GM23248 (cell line): ENCODE data around the gene ELF2. TPM values are rescaled to one million over a fixed set of nuclear protein-coding genes. Genes with fewer than 3 reads are reported as not detected.
"Not testable (repeated sequence)": the region's sequence is repeated elsewhere in the genome, so short reads cannot be mapped to it uniquely, and the experiment has no call there.

Experiments used
- DNase-seq: peaks from one replicate; pipeline ENCODE4 v3.0.0-alpha.2; 2015
- H2AFZ ChIP-seq: fragments of 200-600 bp; sonication (generic); 2 replicates; pipeline ENCODE4 v1.6.1; 2016; ENCODE audit warnings: antibody characterized with exemption
- H3F3A ChIP-seq: fragments of 200-600 bp; sonication (generic); 2 replicates; pipeline ENCODE4 v1.6.1; 2016; ENCODE audit warnings: mild to moderate bottlenecking, antibody characterized with exemption, mixed run types; ENCODE audit not compliant: insufficient read depth
- H3K27ac ChIP-seq: fragments of 200-600 bp; sonication (generic); 2 replicates; pipeline ENCODE4 v1.5.1; 2016; ENCODE audit warnings: mild to moderate bottlenecking
- H3K27me3 ChIP-seq: fragments of 200-600 bp; sonication (generic); replicated peaks from 2 replicates; pipeline ENCODE4 v1.6.1; 2016; ENCODE audit warnings: mild to moderate bottlenecking; ENCODE audit not compliant: insufficient read depth
- H3K36me3 ChIP-seq: fragments of 200-600 bp; sonication (generic); 2 replicates; pipeline ENCODE4 v1.6.1; 2016; ENCODE audit warnings: low read depth, mild to moderate bottlenecking
- H3K4me1 ChIP-seq: fragments of 200-600 bp; sonication (generic); 2 replicates; pipeline ENCODE4 v1.6.1; 2016; ENCODE audit warnings: mild to moderate bottlenecking; ENCODE audit not compliant: insufficient read depth
- H3K4me2 ChIP-seq: fragments of 200-600 bp; sonication (generic); one replicate; pipeline ENCODE4 v1.6.1; 2016; ENCODE audit warnings: mild to moderate bottlenecking; ENCODE audit not compliant: unreplicated experiment
- H3K4me3 ChIP-seq: fragments of 200-600 bp; sonication (generic); 2 replicates; pipeline ENCODE4 v1.5.1; 2016; ENCODE audit warnings: mild to moderate bottlenecking
- H3K79me2 ChIP-seq: fragments of 200-600 bp; sonication (generic); 2 replicates; pipeline ENCODE4 v1.6.1; 2016; ENCODE audit warnings: mild to moderate bottlenecking; ENCODE audit not compliant: insufficient read depth
- H3K9ac ChIP-seq: fragments of 200-600 bp; sonication (generic); 2 replicates; pipeline ENCODE4 v1.6.1; 2016; ENCODE audit warnings: mild to moderate bottlenecking
- H3K9me2 ChIP-seq: fragments of 200-600 bp; sonication (generic); 2 replicates; pipeline ENCODE4 v1.6.1; 2016; ENCODE audit warnings: mixed run types, mild to moderate bottlenecking, moderate library complexity; ENCODE audit not compliant: insufficient read depth
- H3K9me3 ChIP-seq: fragments of 200-600 bp; sonication (generic); one replicate; pipeline ENCODE4 v1.6.1; 2017; ENCODE audit warnings: low read depth
- H4K20me1 ChIP-seq: fragments of 200-600 bp; sonication (generic); 2 replicates; pipeline ENCODE4 v1.6.0; 2016; ENCODE audit not compliant: insufficient read depth
- EZH2 ChIP-seq: fragments of 200-600 bp; sonication (generic); IDR thresholded peaks from 2 replicates; pipeline ENCODE4 v1.6.1; 2018; ENCODE audit warnings: antibody characterized with exemption, mild to moderate bottlenecking; ENCODE audit not compliant: insufficient read depth, poor library complexity, severe bottlenecking
- EZH2phosphoT487 ChIP-seq: fragments of 200-600 bp; sonication (generic); IDR thresholded peaks from 2 replicates; pipeline ENCODE4 v1.6.1; 2018; ENCODE audit warnings: antibody characterized with exemption, moderate library complexity, mild to moderate bottlenecking, low read depth; ENCODE audit not compliant: insufficient read depth
- WGBS, 2 experiments: methylation state at CpG; one replicate each; pipeline ENCODE4 v1.1.6; 2015 to 2017; ENCODE audit warnings: low lambda C conversion rate in 2 of 2, low coverage in 1 of 2; ENCODE audit errors: missing lambda C conversion rate in 2 of 2; 5-methylcytosine and 5-hydroxymethylcytosine counted together
- in situ Hi-C: fragments of 300-500 bp; cut with MboI; formaldehyde crosslinking; loops from 2 replicates; pipeline ENCODE4 v1.15.0; 2020
- polyA plus RNA-seq: library from polyadenylated mRNA; unstranded; fragments of >200 nt; fragmentation: Nextera tagmentation; extraction: Ambion mirVana; gene quantifications from 2 replicates; pipeline ENCODE4 v1.2.1, GENCODE V29; 2016
- total RNA-seq: library from RNA; depleted of rRNA; stranded (reverse); fragments of >200 nt; shearing (Covaris generic); gene quantifications from 2 replicates; pipeline ENCODE4 v1.2.3, GENCODE V29; 2014

ELF2 gene
- total and polyA plus RNA-seq, 2 experiments from 2014 or later: 18.8 to 34.5 TPM

DNA sequence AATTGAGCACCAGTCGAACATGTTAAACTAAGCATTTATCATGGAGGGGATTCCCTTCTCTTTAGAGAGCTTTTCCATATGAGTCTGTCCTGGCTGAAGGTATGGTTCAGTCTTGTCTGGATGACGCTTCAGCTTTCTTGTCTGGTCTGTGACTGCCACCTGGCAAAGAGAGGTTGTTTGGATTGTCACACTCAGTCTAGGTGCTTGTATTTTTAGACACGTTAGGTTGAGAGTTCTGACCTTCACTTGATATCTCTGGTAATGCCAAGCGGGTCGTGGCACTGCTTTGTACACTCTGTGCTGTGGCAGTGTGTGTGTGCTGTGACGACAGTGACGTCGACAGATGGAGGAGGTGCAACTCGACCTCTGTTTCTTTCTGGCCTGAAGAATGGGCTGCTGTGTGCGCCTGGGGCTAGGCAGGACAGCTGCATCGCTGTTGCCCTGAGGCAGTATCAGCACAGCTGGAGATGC is 148.8 kb downstream of the ELF2 start:
- no peak for TF ChIP-seq EZH2
- no peak for TF ChIP-seq EZH2phosphoT487
- H3K9me3 ChIP-seq: no peaks in the 10 kb centered on the region
- H2AFZ ChIP-seq: no peak overlapping the region
- peaks cover 98% of the 10 kb centered on the region for H3K79me2 ChIP-seq
- H3F3A ChIP-seq: 0 out of 2 replicates have a peak, but pooled peaks cover 7% of the 10 kb centered on the region
- no peak overlapping the region for H3K4me3 ChIP-seq
- H3K27ac ChIP-seq: no peak overlapping the region
- H4K20me1 ChIP-seq: peaks cover 4% of the 10 kb centered on the region; the same call in 1 of the 2 replicates
- H3K9ac ChIP-seq: no peak overlapping the region
- peaks cover 7% of the 10 kb centered on the region; the same call in 1 of the 2 replicates for H3K4me1 ChIP-seq
- WGBS, 2 experiments: 69% methylated on average over 11 of the region's 11 CpGs
- no peak overlapping the region for H3K4me2 ChIP-seq
- DNase-seq: no peak
- H3K36me3 ChIP-seq: no peaks in the 10 kb centered on the region
- H3K27me3 ChIP-seq: no peaks in the 10 kb centered on the region
- in situ Hi-C loops: no loop called here
- H3K9me2 ChIP-seq: no peaks in the 10 kb centered on the region

DNA sequence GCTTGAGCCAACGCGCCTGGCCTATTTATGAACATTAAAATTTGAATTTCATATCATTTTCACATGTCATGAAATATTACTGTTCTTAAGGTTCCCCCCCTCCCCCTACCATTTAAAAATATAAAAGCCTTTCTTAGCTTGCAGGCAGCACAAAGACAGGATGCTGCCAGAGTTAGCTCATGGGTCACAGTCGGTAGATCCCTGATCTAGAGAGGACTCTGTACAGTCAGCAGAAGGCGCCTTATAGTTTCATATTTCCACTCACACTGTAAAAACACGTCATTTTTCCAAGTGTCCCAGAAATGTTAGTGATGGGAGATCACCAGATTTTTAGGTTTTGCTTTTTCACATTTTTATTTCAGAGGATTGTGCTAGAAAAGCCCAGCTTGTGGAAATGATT is 149.2 kb downstream of the ELF2 start:
- Histone ChIP-seq H3K27me3 (no peaks in the 10 kb centered on the region), H4K20me1 (peaks cover 4% of the 10 kb centered on the region; the same call in 1 of the 2 replicates), H3F3A (0 out of 2 replicates have a peak, but pooled peaks cover 7% of the 10 kb centered on the region), H3K27ac (no peak overlapping the region), H3K79me2 (peaks cover 98% of the 10 kb centered on the region), H2AFZ (no peak overlapping the region), H3K9ac (no peak overlapping the region), H3K4me1 (peaks cover 7% of the 10 kb centered on the region; the same call in 1 of the 2 replicates), H3K9me2 (no peaks in the 10 kb centered on the region), H3K4me2 (no peak overlapping the region), H3K4me3 (no peak overlapping the region), H3K9me3 (no peaks in the 10 kb centered on the region), H3K36me3 (no peaks in the 10 kb centered on the region)
- WGBS, 2 experiments: 87 to 90% methylated on average over 5 of the region's 5 CpGs
- no peak for DNase-seq
- no peak for TF ChIP-seq EZH2phosphoT487
- TF ChIP-seq EZH2: no peak
- in situ Hi-C loops: no loop called here

GRCh38 chr4:139025841-139026240 is 151.2 kb downstream of the ELF2 start:
- TF ChIP-seq EZH2phosphoT487: no peak
- TF ChIP-seq EZH2: no peak
- H3K9me3 ChIP-seq: no peaks in the 10 kb centered on the region
- no peak overlapping the region for H3K4me3 ChIP-seq
- WGBS, 2 experiments: 89 to 95% methylated on average over 1 of the region's 1 CpG
- no peaks in the 10 kb centered on the region for H3K36me3 ChIP-seq
- in situ Hi-C loops: no loop called here
- no peak overlapping the region for H3K9ac ChIP-seq
- H4K20me1 ChIP-seq: no peaks in the 10 kb centered on the region; the same call in 1 of the 2 replicates
- no peak overlapping the region for H2AFZ ChIP-seq
- no peaks in the 10 kb centered on the region for H3K27me3 ChIP-seq
- H3F3A ChIP-seq: 0 out of 2 replicates have a peak, but pooled peaks cover 7% of the 10 kb centered on the region
- no peak overlapping the region for H3K4me2 ChIP-seq
- peaks cover 98% of the 10 kb centered on the region for H3K79me2 ChIP-seq
- DNase-seq: peak; percentile 11
- H3K27ac ChIP-seq: no peak overlapping the region
- no peaks in the 10 kb centered on the region for H3K9me2 ChIP-seq
- no peaks in the 10 kb centered on the region; the same call in 1 of the 2 replicates for H3K4me1 ChIP-seq

- no peak for DNase-seq
- Histone ChIP-seq H3K4me3 (no peak overlapping the region), H3F3A (peaks cover 6% of the 10 kb centered on the region; the same call in 1 of the 2 replicates), H3K9ac (no peak overlapping the region), H3K27me3 (no peaks in the 10 kb centered on the region), H3K79me2 (peaks cover 98% of the 10 kb centered on the region), H3K9me2 (no peaks in the 10 kb centered on the region), H3K27ac (no peak overlapping the region), H3K4me2 (no peak overlapping the region), H3K36me3 (no peaks in the 10 kb centered on the region), H4K20me1 (peaks cover 3% of the 10 kb centered on the region; the same call in 1 of the 2 replicates), H2AFZ (no peak overlapping the region), H3K9me3 (no peaks in the 10 kb centered on the region), H3K4me1 (peaks cover 7% of the 10 kb centered on the region)
- in situ Hi-C loops: no loop called here
- WGBS, 2 experiments: 90 to 92% methylated on average over 9 of the region's 9 CpGs
- TF ChIP-seq EZH2 (no peak), EZH2phosphoT487 (no peak)
Measured at GRCh38 chr4:139024686-139025085, 152.3 kb downstream of the ELF2 start.

DNA sequence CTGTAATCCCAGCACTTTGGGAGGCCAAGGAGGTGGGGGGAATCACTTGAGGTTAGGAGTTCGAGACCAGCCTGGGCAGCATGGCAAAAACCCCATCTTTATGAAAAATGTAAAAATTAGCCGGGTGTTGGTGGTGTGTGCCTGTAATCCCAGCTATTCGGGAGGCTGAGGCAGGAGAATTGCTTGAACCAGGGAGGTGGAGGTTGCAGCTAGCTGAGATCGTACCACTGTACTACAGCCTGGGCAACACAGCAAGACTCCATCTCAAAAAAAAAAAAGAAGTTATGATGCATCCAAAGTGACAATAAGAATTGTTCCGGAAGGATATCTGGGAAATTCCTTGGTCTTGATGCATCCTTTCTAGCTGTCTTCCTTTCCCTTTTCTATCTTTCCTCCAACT is 154.2 kb downstream of the ELF2 start:
- Histone ChIP-seq H3K9ac (no peak overlapping the region), H3K9me3 (no peaks in the 10 kb centered on the region), H3K79me2 (peaks cover 98% of the 10 kb centered on the region), H2AFZ (no peak overlapping the region), H3K36me3 (no peaks in the 10 kb centered on the region), H3K27ac (no peak overlapping the region), H4K20me1 (peaks cover 7% of the 10 kb centered on the region; the same call in 1 of the 2 replicates), H3F3A (peaks cover 18% of the 10 kb centered on the region), H3K4me2 (no peak overlapping the region), H3K9me2 (no peaks in the 10 kb centered on the region), H3K4me1 (peaks cover 25% of the 10 kb centered on the region), H3K27me3 (no peaks in the 10 kb centered on the region), H3K4me3 (no peak overlapping the region)
- 97 to 98% methylated on average over 5 of the region's 5 CpGs for WGBS, 2 experiments
- in situ Hi-C loops: no loop called here
- TF ChIP-seq EZH2 (no peak), EZH2phosphoT487 (no peak)
- no peak for DNase-seq

DNA sequence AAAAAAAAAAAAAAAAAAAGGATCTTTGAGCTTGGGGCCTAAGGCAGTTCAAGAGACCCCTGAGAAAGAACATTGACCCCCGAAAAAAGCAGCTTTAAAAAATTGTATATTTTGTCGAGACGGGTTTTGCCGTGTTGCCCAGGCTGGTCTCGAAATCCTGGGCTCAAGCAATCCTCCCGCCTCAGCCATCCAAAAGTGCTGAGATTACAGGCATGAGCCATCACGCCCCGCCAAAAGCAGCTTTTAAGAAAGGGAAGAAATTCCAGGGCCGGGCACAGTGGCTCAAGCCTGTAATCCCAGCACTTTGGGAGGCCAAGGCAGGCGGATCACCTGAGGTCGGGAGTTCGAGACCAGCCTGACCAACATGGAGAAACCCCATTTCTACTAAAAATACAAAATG is 155.9 kb downstream of the ELF2 start:
- H3K27ac ChIP-seq, H3K27me3 ChIP-seq, DNase-seq, H3K9me3 ChIP-seq, H3K9me2 ChIP-seq, H3K4me2 ChIP-seq, H3K9ac ChIP-seq, H2AFZ ChIP-seq, H4K20me1 ChIP-seq, in situ Hi-C loops, H3K36me3 ChIP-seq, H3K4me3 ChIP-seq: not testable (repeated sequence)
- Histone ChIP-seq H3K4me1 (peaks cover 30% of the 10 kb centered on the region), H3K79me2 (peaks cover 99% of the 10 kb centered on the region), H3F3A (peaks cover 25% of the 10 kb centered on the region)
- 88 to 93% methylated on average over 12 of the region's 12 CpGs for WGBS, 2 experiments
